H1 (cell line): ENCODE data around the gene BAIAP2. TPM values are rescaled to one million over a fixed set of nuclear protein-coding genes. Genes with fewer than 3 reads are reported as not detected.

Experiments used
- CTCF ChIA-PET: fragments of 300-600 bp; sonication (Branson Sonifier 250); formaldehyde crosslinking; loops from one replicate; lab custom pipeline; 2021; ENCODE audit not compliant: partially characterized antibody; lab: Charles Lee
- POLR2A ChIA-PET: fragments of 300-600 bp; sonication (Branson Sonifier 250); formaldehyde crosslinking; loops from one replicate; lab custom pipeline; 2021; ENCODE audit warnings: inconsistent platforms; ENCODE audit not compliant: partially characterized antibody; lab: Charles Lee
- DNase-seq, 2 experiments: peaks; one replicate each; pipeline versions ENCODE4 v3.0.0 to v3.0.0-alpha.2; 2010 to 2022; ENCODE audit warnings: low spot score in 2 of 2, low read depth in 1 of 2, mixed read lengths in 1 of 2
- FAIRE-seq: peaks from 2 replicates; lab custom pipeline; 2011; peaks lifted over from hg19 to GRCh38; lab: Jason Lieb, UNC
- H2AFZ ChIP-seq: 2 replicates; pipeline ENCODE4 v1.8.1; 2012; ENCODE audit warnings: low read length, inconsistent platforms
- H2AK5ac ChIP-seq: 2 replicates; pipeline ENCODE4 v1.6.1; 2013; ENCODE audit warnings: low read depth, low read length
- H2BK120ac ChIP-seq: replicated peaks from 2 replicates; pipeline ENCODE3; 2013; ENCODE audit warnings: low read depth, low read length, inconsistent platforms
- H2BK12ac ChIP-seq: 2 replicates; pipeline ENCODE4 v1.6.1; 2013; ENCODE audit warnings: low read depth, low read length
- H2BK15ac ChIP-seq: 2 replicates; pipeline ENCODE4 v1.6.1; 2013; ENCODE audit warnings: low read length
- H2BK20ac ChIP-seq: 2 replicates; pipeline ENCODE4 v1.6.1; 2013; ENCODE audit warnings: low read length
- H2BK5ac ChIP-seq: 2 replicates; pipeline ENCODE4 v1.6.1; 2013; ENCODE audit warnings: low read depth, low read length
- H3K14ac ChIP-seq: 2 replicates; pipeline ENCODE4 v1.6.1; 2013; ENCODE audit warnings: inconsistent platforms; ENCODE audit not compliant: insufficient read length
- H3K18ac ChIP-seq: 2 replicates; pipeline ENCODE4 v1.6.1; 2013; ENCODE audit warnings: low read length; ENCODE audit errors: extremely low read depth
- H3K23ac ChIP-seq: 2 replicates; pipeline ENCODE4 v1.6.1; 2013; ENCODE audit warnings: inconsistent platforms; ENCODE audit not compliant: insufficient read length
- H3K23me2 ChIP-seq: 2 replicates; pipeline ENCODE4 v1.6.1; 2013; ENCODE audit warnings: low read depth, low read length
- H3K27ac ChIP-seq: 2 replicates; pipeline ENCODE4 v1.6.1; 2011; ENCODE audit warnings: low read depth, low read length, inconsistent platforms
- H3K27me3 ChIP-seq, 4 experiments: replicated peaks in 1 of 4; 1 replicate in 1 of 4; 2 replicates in 3 of 4; pipeline versions ENCODE4 v1.6.1 to v1.8.1; 2011 to 2013; ENCODE audit warnings: low read length in 3 of 4, mild to moderate bottlenecking in 3 of 4, inconsistent platforms in 2 of 4, mixed read lengths in 2 of 4, moderate library complexity in 1 of 4; ENCODE audit not compliant: control insufficient read depth in 3 of 4, insufficient read depth in 3 of 4; ENCODE audit errors: extremely low read depth in 1 of 4
- H3K36me3 ChIP-seq, 4 experiments: 2 replicates each; pipeline versions ENCODE4 v1.6.1 to v1.8.1; 2011 to 2013; ENCODE audit warnings: mild to moderate bottlenecking in 4 of 4, low read length in 3 of 4, moderate library complexity in 2 of 4, control low read depth in 1 of 4, inconsistent platforms in 1 of 4; ENCODE audit not compliant: insufficient read depth in 4 of 4, control insufficient read depth in 2 of 4
- H3K4ac ChIP-seq: replicated peaks from 2 replicates; pipeline ENCODE3; 2013; ENCODE audit warnings: low read length, low read depth, mixed read lengths, inconsistent platforms; ENCODE audit not compliant: insufficient read length
- H3K4me1 ChIP-seq, 4 experiments: replicated peaks in 1 of 4; 1 replicate in 1 of 4; 2 replicates in 3 of 4; pipeline versions ENCODE4 v1.6.1 to v1.8.1; 2011 to 2013; ENCODE audit warnings: low read length in 3 of 4, inconsistent platforms in 2 of 4, mixed read lengths in 1 of 4; ENCODE audit not compliant: insufficient read depth in 4 of 4, control insufficient read depth in 3 of 4
- H3K4me2 ChIP-seq, 2 experiments: 2 replicates each; pipeline versions ENCODE4 v1.6.1 to v1.8.1; 2011 to 2013; ENCODE audit warnings: low read depth in 2 of 2, low read length in 2 of 2, control low read depth in 1 of 2, inconsistent platforms in 1 of 2, mild to moderate bottlenecking in 1 of 2; ENCODE audit not compliant: insufficient read depth in 1 of 2
- H3K4me3 ChIP-seq, 4 experiments: fragments of 200-600, 300-600 bp in 1 of 4; sonication (generic), shearing (Covaris generic), sonication (Bioruptor Twin) in 1 of 4; 2 replicates each; pipeline versions ENCODE4 v1.5.1 to v1.8.1; 2011 to 2016; ENCODE audit warnings: low read length in 4 of 4, low read depth in 3 of 4, control low read depth in 2 of 4, inconsistent platforms in 2 of 4, mild to moderate bottlenecking in 2 of 4, mixed read lengths in 1 of 4, moderate library complexity in 1 of 4; ENCODE audit not compliant: insufficient read depth in 2 of 4; ENCODE audit errors: extremely low read depth in 1 of 4
- H3K56ac ChIP-seq: replicated peaks from 2 replicates; pipeline ENCODE3; 2013; ENCODE audit warnings: low read depth, mild to moderate bottlenecking, mixed read lengths, low read length, inconsistent platforms; ENCODE audit not compliant: insufficient read length
- H3K79me1 ChIP-seq: 2 replicates; pipeline ENCODE4 v1.6.1; 2013; ENCODE audit warnings: low read depth, low read length, control low read depth
- H3K79me2 ChIP-seq, 2 experiments: 2 replicates each; pipeline versions ENCODE4 v1.6.1 to v1.8.1; 2012 to 2013; ENCODE audit warnings: low read length in 2 of 2, mild to moderate bottlenecking in 2 of 2, inconsistent platforms in 1 of 2; ENCODE audit not compliant: insufficient read depth in 2 of 2, control insufficient read depth in 1 of 2
- H3K9ac ChIP-seq, 4 experiments: replicated peaks in 1 of 4; 1 replicate in 1 of 4; 2 replicates in 3 of 4; pipeline versions ENCODE4 v1.6.1 to v1.8.1; 2011 to 2013; ENCODE audit warnings: low read depth in 3 of 4, low read length in 3 of 4, control low read depth in 2 of 4, mild to moderate bottlenecking in 2 of 4, moderate library complexity in 2 of 4, inconsistent platforms in 1 of 4; ENCODE audit errors: extremely low read depth in 1 of 4
- H3K9me3 ChIP-seq, 2 experiments: 2 replicates each; pipeline versions ENCODE4 v1.6.1 to v1.8.1; 2012 to 2013; ENCODE audit warnings: mild to moderate bottlenecking in 2 of 2, moderate library complexity in 2 of 2, control low read depth in 1 of 2, inconsistent platforms in 1 of 2, low read depth in 1 of 2, low read length in 1 of 2, mixed read lengths in 1 of 2; ENCODE audit not compliant: insufficient read depth in 2 of 2
- H4K20me1 ChIP-seq, 2 experiments: replicated peaks in 1 of 2; 2 replicates each; pipeline versions ENCODE3 to v1.8.1; 2011 to 2013; ENCODE audit warnings: inconsistent platforms in 2 of 2, low read length in 2 of 2, mild to moderate bottlenecking in 1 of 2; ENCODE audit not compliant: insufficient read depth in 2 of 2, control insufficient read depth in 1 of 2
- H4K5ac ChIP-seq: 2 replicates; pipeline ENCODE4 v1.6.1; 2013; ENCODE audit warnings: low read length, low read depth, mixed read lengths, inconsistent platforms; ENCODE audit not compliant: insufficient read length
- H4K8ac ChIP-seq: 2 replicates; pipeline ENCODE4 v1.8.0; 2013; ENCODE audit warnings: mild to moderate bottlenecking, moderate library complexity, low read length, inconsistent platforms; ENCODE audit not compliant: insufficient read depth; ENCODE audit errors: extremely low read depth
- H4K91ac ChIP-seq: replicated peaks from 2 replicates; pipeline ENCODE3; 2013; ENCODE audit warnings: low read length, mixed read lengths, inconsistent platforms; ENCODE audit not compliant: insufficient read length
- ASH2L ChIP-seq: fragments of 200-600, 300-600 bp; sonication (generic); IDR thresholded peaks from one replicate; pipeline ENCODE4 v1.7.1; 2017; ENCODE audit warnings: low read length
- BCL11A ChIP-seq, 2 experiments: IDR thresholded peaks; one replicate each; pipeline ENCODE4 v1.6.1; 2011; ENCODE audit warnings: low read depth in 2 of 2, low read length in 2 of 2, mild to moderate bottlenecking in 2 of 2
- GTF2F1 ChIP-seq: IDR thresholded peaks from 2 replicates; pipeline ENCODE4 v1.6.1; 2012; ENCODE audit warnings: low read depth, low read length, improper control_type of control experiment, borderline replicate concordance
- KDM5A ChIP-seq: fragments of 200-600 bp; IDR thresholded peaks from 2 replicates; pipeline ENCODE4 v1.7.1; 2012; ENCODE audit warnings: mild to moderate bottlenecking, low read length, inconsistent platforms, mixed read lengths
- POLR2A ChIP-seq, 2 experiments: IDR thresholded peaks; 1 replicate in 1 of 2; 2 replicates in 1 of 2; pipeline ENCODE4 v1.6.1; 2011; ENCODE audit warnings: low read depth in 2 of 2, low read length in 2 of 2, mild to moderate bottlenecking in 2 of 2; ENCODE audit errors: control extremely low read depth in 1 of 2
- POLR2AphosphoS5 ChIP-seq: IDR thresholded peaks from 2 replicates; pipeline ENCODE4 v1.6.1; 2011; ENCODE audit warnings: low read depth, low read length
- RFX5 ChIP-seq: IDR thresholded peaks from 2 replicates; pipeline ENCODE4 v1.6.1; 2011; ENCODE audit warnings: low read depth, low read length, improper control_type of control experiment, borderline replicate concordance
- RNF2 ChIP-seq: fragments of 200-900, 300-1000 bp; sonication (generic); IDR thresholded peaks from 2 replicates; pipeline ENCODE4 v1.7.1; 2016; ENCODE audit warnings: borderline replicate concordance, low read depth, mild to moderate bottlenecking, antibody characterized with exemption, low read length; ENCODE audit not compliant: poor library complexity, severe bottlenecking; ENCODE audit errors: missing control alignments
- RXRA ChIP-seq: IDR thresholded peaks from 2 replicates; pipeline ENCODE4 v1.6.1; 2011; ENCODE audit warnings: low read depth, mild to moderate bottlenecking, low read length, moderate library complexity; ENCODE audit not compliant: insufficient read depth
- SP4 ChIP-seq: IDR thresholded peaks from 2 replicates; pipeline ENCODE4 v1.6.1; 2012; ENCODE audit warnings: low read length, inconsistent platforms
- SRF ChIP-seq: IDR thresholded peaks from 2 replicates; pipeline ENCODE4 v1.6.1; 2011; ENCODE audit warnings: mild to moderate bottlenecking, low read depth, low read length, moderate library complexity
- TCF12 ChIP-seq: IDR thresholded peaks from 2 replicates; pipeline ENCODE4 v1.6.1; 2011; ENCODE audit warnings: low read depth, mild to moderate bottlenecking, low read length
- YY1 ChIP-seq: IDR thresholded peaks from 2 replicates; pipeline ENCODE4 v1.6.1; 2011; ENCODE audit warnings: low read depth, mild to moderate bottlenecking, low read length
- WGBS, 2 experiments: shearing (Covaris generic) in 1 of 2; methylation state at CpG; one replicate each; pipeline versions ENCODE4 v1.1.6 to v1.1.7; 2013 to 2015; ENCODE audit warnings: low lambda C conversion rate in 2 of 2, mixed read lengths in 2 of 2, inconsistent platforms in 1 of 2, low coverage in 1 of 2, missing lambda C conversion rate in 1 of 2; ENCODE audit not compliant: insufficient replicate concordance in 2 of 2, insufficient coverage in 1 of 2, insufficient read length in 1 of 2; ENCODE audit errors: extremely low coverage in 1 of 2, missing lambda C conversion rate in 1 of 2; 5-methylcytosine and 5-hydroxymethylcytosine counted together
- polyA plus RNA-seq, 7 experiments: library from polyadenylated mRNA; depleted of rRNA in 3 of 7; stranded (reverse) in 5 of 7; unstranded in 2 of 7; fragments of >200 nt in 5 of 7; fragments of 200-250 nt in 2 of 7; gene quantifications; 1 replicate in 5 of 7; 2 replicates in 1 of 7; 4 replicates in 1 of 7; pipeline versions ENCODE4 v1.2.1 to v1.2.3, GENCODE V29; 2011 to 2013; ENCODE audit warnings: missing spikeins in 2 of 7, mixed read lengths in 2 of 7
- total RNA-seq: library from RNA; stranded (reverse); fragmentation: NEBNext Ultra II Directional; extraction: Animal tissue kit (Norgen Biotek cat#: 25700); gene quantifications from 2 replicates; pipeline ENCODE4 v1.2.1, GENCODE V29; 2021

Gene BAIAP2
- total and polyA plus RNA-seq, 2 of the 8 experiments (the other 6 are each of a cell fraction or from before 2014, with no cell fraction given), result 10.0 to 22.8 TPM

- H3K14ac ChIP-seq, result no peak overlapping the region
- H3K4me1 ChIP-seq, result peaks cover 0 to 2% (median 0%) of the 10 kb centered on the region in 4 experiments; a peak in 4 of 7 replicates
- no peak overlapping the region for H3K18ac ChIP-seq
- H2BK20ac ChIP-seq, result no peak overlapping the region
- no peak overlapping the region for H3K56ac ChIP-seq
- no peak overlapping the region for H3K9ac ChIP-seq
- no peak overlapping the region for H2BK12ac ChIP-seq
- no peaks in the 10 kb centered on the region for H3K23me2 ChIP-seq
- no peak overlapping the region for H2BK120ac ChIP-seq
- no peak overlapping the region for H2AFZ ChIP-seq
- no peak overlapping the region for H4K5ac ChIP-seq
- FAIRE-seq, result no peak
- H3K4me3 ChIP-seq, result no peak overlapping the region
- H3K79me2 ChIP-seq, result no peaks in the 10 kb centered on the region
- no peaks in the 10 kb centered on the region for H3K27me3 ChIP-seq
- H3K9me3 ChIP-seq, result peaks cover 0 to under 1% of the 10 kb centered on the region in 2 experiments; a peak in 1 of 4 replicates
- no peak overlapping the region for H4K91ac ChIP-seq
- no peak overlapping the region for H2BK5ac ChIP-seq
- H3K4me2 ChIP-seq, result no peak overlapping the region
- 0 out of 2 replicates have a peak overlapping the region, but pooled peaks have one; percentile 16 for H2BK15ac ChIP-seq
- DNase-seq, result no peak
- ChIA-PET CTCF (interaction anchor here (0.9 to 4.3 kb wide), 20 partner anchors 9 to 118 kb away, joined by 3 to 24 read pairs (median 3); partner anchors contain the start of genes NDUFAF8 and TEPSIN), POLR2A (interaction anchor here (0.6 to 1.5 kb wide), 2 partner anchors 9 to 101 kb away, joined by 3 to 6 read pairs; no protein-coding TSS in a partner anchor)
- no peaks in the 10 kb centered on the region for H4K20me1 ChIP-seq
- H3K27ac ChIP-seq, result no peak overlapping the region
- 96% methylated on average over 16 of the region's 17 CpGs; no CpG with 5 or more reads in 1 of the 2 experiments for WGBS, 2 experiments
- no peak overlapping the region for H3K23ac ChIP-seq
- H4K8ac ChIP-seq, result peak overlapping the region; percentile 51
- H3K36me3 ChIP-seq, result no peaks in the 10 kb centered on the region
- H3K4ac ChIP-seq, result no peak overlapping the region
- H3K79me1 ChIP-seq, result no peaks in the 10 kb centered on the region
- no peak overlapping the region for H2AK5ac ChIP-seq
- no peak for TF ChIP-seq ASH2L
- no peak for TF ChIP-seq RFX5
- TF ChIP-seq TCF12, result no peak
- no peak for TF ChIP-seq POLR2AphosphoS5
- no peak for TF ChIP-seq SP4
- no peak for TF ChIP-seq YY1
- no peak for TF ChIP-seq KDM5A
- TF ChIP-seq POLR2A (IDR thresholded peaks at IDR 0.05; ENCODE audit: control extremely low read depth in 1 of 2, low read depth in 2 of 2, low read length in 2 of 2), result no peak
- TF ChIP-seq SRF, result no peak
- TF ChIP-seq RXRA, result no peak
- no peak for TF ChIP-seq GTF2F1
- no peak for TF ChIP-seq BCL11A (IDR thresholded peaks at IDR 0.05; ENCODE audit: low read depth in 2 of 2, low read length in 2 of 2)
- no peak for TF ChIP-seq RNF2
Observed at GRCh38 chr17:81143717-81144422, 108.9 kb downstream of the BAIAP2 start.
